GM13976 (cell line): Measurements from ENCODE around the gene PMEL.
"Not testable (repeated sequence)": the region's sequence is repeated elsewhere in the genome, so short reads cannot be mapped to it uniquely, and the experiment has no call there.

Experiments
- DNase-seq: peaks from one replicate; pipeline ENCODE4 v3.0.0; 2012; ENCODE audit warnings: low spot score
- CTCF ChIP-seq: IDR thresholded peaks from 2 replicates; pipeline ENCODE4 v1.5.1; 2012; ENCODE audit warnings: borderline replicate concordance, mild to moderate bottlenecking; ENCODE audit not compliant: insufficient read depth; ENCODE audit errors: extremely low read depth, missing control alignments, control extremely low read depth
- in situ Hi-C: fragments of 300-500 bp; cut with MboI; formaldehyde crosslinking; loops from one replicate; pipeline ENCODE4 v1.12.0; 2022; ENCODE audit warnings: low sequenced_read_pairs, mixed read lengths, inconsistent platforms; ENCODE audit not compliant: unreplicated experiment

PMEL gene

GRCh38 chr12:56004211-56004610 is 38.4 kb upstream of the PMEL start:
- in situ Hi-C loops: no loop called here
- no peak for TF ChIP-seq CTCF
- no peak for DNase-seq

GRCh38 chr12:56003376-56003775 is 37.5 kb upstream of the PMEL start:
- in situ Hi-C loops, DNase-seq: not testable (repeated sequence)

GRCh38 chr12:56001487-56002100 is 35.8 kb upstream of the PMEL start:
- in situ Hi-C loops: no loop called here
- TF ChIP-seq CTCF: no peak
- no peak for DNase-seq

GRCh38 chr12:55999999-56000540 is 34.2 kb upstream of the PMEL start:
- in situ Hi-C loops, DNase-seq: not testable (repeated sequence)

- DNase-seq, in situ Hi-C loops: not testable (repeated sequence)
Observed at GRCh38 chr12:55999522-55999921, 33.7 kb upstream of the PMEL start.

GRCh38 chr12:55997535-55997859 is 31.7 kb upstream of the PMEL start:
- DNase-seq: no peak
- in situ Hi-C loops: no loop called here
- TF ChIP-seq CTCF: no peak

GRCh38 chr12:55996715-55997534 is 31.1 kb upstream of the PMEL start, which contains the start of gene SUOX:
SUOX (plus strand) TSS chr12:55997276; CDS start chr12:56002222, 4,946 bp downstream.
- in situ Hi-C loops: no loop called here
- DNase-seq: peak; percentile 98
- no peak for TF ChIP-seq CTCF

GRCh38 chr12:55996201-55996714 is 30.4 kb upstream of the PMEL start:
- TF ChIP-seq CTCF: peak; percentile 86
- in situ Hi-C loops: no loop called here

More at GRCh38 chr12:55996201-55996714, 30.4 kb upstream of the PMEL start:
- peak; percentile 68 for DNase-seq
